Natural killer cell (primary cell): ENCODE data around the gene MALRD1. TPM values are rescaled to one million over a fixed set of nuclear protein-coding genes. Genes with fewer than 3 reads are reported as not detected.

ENCODE experiments used
- ATAC-seq, 3 donors: fragments of 150-1000 bp in 2 of 3; fragments of 200-7000 bp in 1 of 3; cut with Tn5 transposase; 1 replicate in 1 of 3; 2 replicates in 2 of 3; pipeline ENCODE4 v1.10.0; 2021; ENCODE audit warnings: mild to moderate bottlenecking in 2 of 3, moderate library complexity in 2 of 3
- DNase-seq, 2 donors: peaks; one replicate each; pipeline versions ENCODE4 v3.0.0 to v3.0.0-alpha.2; 2013 to 2021; ENCODE audit warnings: mixed read lengths in 1 of 2
- H3K27ac ChIP-seq: one replicate; pipeline ENCODE4 v1.5.1; 2013; ENCODE audit warnings: mild to moderate bottlenecking, low read length
- H3K27me3 ChIP-seq: one replicate; pipeline ENCODE4 v1.6.1; 2013; ENCODE audit warnings: low read length; ENCODE audit not compliant: control insufficient read depth, insufficient read depth
- H3K36me3 ChIP-seq: one replicate; pipeline ENCODE4 v1.6.1; 2013; ENCODE audit warnings: low read length; ENCODE audit not compliant: control insufficient read depth, insufficient read depth
- H3K4me1 ChIP-seq: one replicate; pipeline ENCODE4 v1.6.1; 2013; ENCODE audit warnings: low read length; ENCODE audit not compliant: control insufficient read depth, insufficient read depth
- H3K4me3 ChIP-seq: one replicate; pipeline ENCODE4 v1.5.1; 2013; ENCODE audit warnings: low read length
- H3K9me3 ChIP-seq: one replicate; pipeline ENCODE4 v1.6.1; 2013; ENCODE audit warnings: low read length; ENCODE audit not compliant: control insufficient read depth, insufficient read depth
- H3K27ac Mint-ChIP-seq, 2 donors: one replicate each; pipeline ENCODE4 v1.8.0; 2022; ENCODE audit warnings: mild to moderate bottlenecking in 2 of 2, mixed read lengths in 2 of 2, moderate library complexity in 1 of 2
- H3K27me3 Mint-ChIP-seq, 2 donors: one replicate each; pipeline ENCODE4 v1.8.0; 2022; ENCODE audit warnings: low read depth in 2 of 2, mixed read lengths in 2 of 2
- H3K36me3 Mint-ChIP-seq: one replicate; pipeline ENCODE4 v1.8.0; 2022; ENCODE audit warnings: mixed read lengths
- H3K4me1 Mint-ChIP-seq, 2 donors: one replicate each; pipeline ENCODE4 v1.8.0; 2022; ENCODE audit warnings: mixed read lengths in 2 of 2
- H3K4me3 Mint-ChIP-seq: one replicate; pipeline ENCODE4 v1.8.0; 2022; ENCODE audit warnings: mild to moderate bottlenecking, moderate library complexity, mixed read lengths
- H3K9me3 Mint-ChIP-seq, 2 donors: one replicate each; pipeline ENCODE4 v1.8.0; 2022; ENCODE audit warnings: mixed read lengths in 2 of 2
- WGBS: methylation state at CpG from one replicate; pipeline ENCODE4 v1.1.7; 2013; ENCODE audit warnings: missing lambda C conversion rate; ENCODE audit not compliant: insufficient coverage; 5-methylcytosine and 5-hydroxymethylcytosine counted together
- intact Hi-C: fragments of 100-400 bp; cut with micrococcal nuclease; formaldehyde crosslinking; loops from one replicate; pipeline ENCODE4 v1.14.2; 2022
- total RNA-seq, 4 donors: library from RNA; stranded (reverse); fragments of 120-200 nt in 1 of 4; gene quantifications; one replicate each; pipeline versions ENCODE4 v1.2.3 to v1.2.4, GENCODE V29; 2013 to 2022
- TF ChIP-seq, protein P1 (sequence below): fragments of 200-600 bp; IDR thresholded peaks from one replicate; pipeline ENCODE4 v1.8.0; 2022; ENCODE audit warnings: antibody characterized with exemption

The MALRD1 gene
- total RNA-seq, 3 donors from 2014 or later (not counting 1 experiment from before 2014, with no cell fraction given), result not detected

GRCh38 chr10:19031763-19032162 lies 16.8 kb upstream of the MALRD1 start:
- no peaks in the 10 kb centered on the region for H3K4me1 ChIP-seq
- H3K27me3 ChIP-seq, result no peaks in the 10 kb centered on the region
- H3K4me1 Mint-ChIP-seq, result no peaks in the 10 kb centered on the region
- no peak overlapping the region for H3K4me3 ChIP-seq
- H3K27ac Mint-ChIP-seq, result no peak overlapping the region
- H3K36me3 ChIP-seq, result no peaks in the 10 kb centered on the region
- H3K9me3 Mint-ChIP-seq, result peaks cover 0 to 2% of the 10 kb centered on the region in 2 donors
- ATAC-seq (no peak), DNase-seq (no peak)
- 74% methylated on average over 2 of the region's 2 CpGs for WGBS
- H3K27me3 Mint-ChIP-seq, result no peaks in the 10 kb centered on the region
- TF ChIP-seq, protein P1, sequence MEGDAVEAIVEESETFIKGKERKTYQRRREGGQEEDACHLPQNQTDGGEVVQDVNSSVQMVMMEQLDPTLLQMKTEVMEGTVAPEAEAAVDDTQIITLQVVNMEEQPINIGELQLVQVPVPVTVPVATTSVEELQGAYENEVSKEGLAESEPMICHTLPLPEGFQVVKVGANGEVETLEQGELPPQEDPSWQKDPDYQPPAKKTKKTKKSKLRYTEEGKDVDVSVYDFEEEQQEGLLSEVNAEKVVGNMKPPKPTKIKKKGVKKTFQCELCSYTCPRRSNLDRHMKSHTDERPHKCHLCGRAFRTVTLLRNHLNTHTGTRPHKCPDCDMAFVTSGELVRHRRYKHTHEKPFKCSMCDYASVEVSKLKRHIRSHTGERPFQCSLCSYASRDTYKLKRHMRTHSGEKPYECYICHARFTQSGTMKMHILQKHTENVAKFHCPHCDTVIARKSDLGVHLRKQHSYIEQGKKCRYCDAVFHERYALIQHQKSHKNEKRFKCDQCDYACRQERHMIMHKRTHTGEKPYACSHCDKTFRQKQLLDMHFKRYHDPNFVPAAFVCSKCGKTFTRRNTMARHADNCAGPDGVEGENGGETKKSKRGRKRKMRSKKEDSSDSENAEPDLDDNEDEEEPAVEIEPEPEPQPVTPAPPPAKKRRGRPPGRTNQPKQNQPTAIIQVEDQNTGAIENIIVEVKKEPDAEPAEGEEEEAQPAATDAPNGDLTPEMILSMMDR, result no peak
- no peak overlapping the region for H3K27ac ChIP-seq
- intact Hi-C loops, result no loop called here
- H3K36me3 Mint-ChIP-seq, result no peaks in the 10 kb centered on the region
- no peaks in the 10 kb centered on the region for H3K9me3 ChIP-seq
- H3K4me3 Mint-ChIP-seq, result no peak overlapping the region

DNA sequence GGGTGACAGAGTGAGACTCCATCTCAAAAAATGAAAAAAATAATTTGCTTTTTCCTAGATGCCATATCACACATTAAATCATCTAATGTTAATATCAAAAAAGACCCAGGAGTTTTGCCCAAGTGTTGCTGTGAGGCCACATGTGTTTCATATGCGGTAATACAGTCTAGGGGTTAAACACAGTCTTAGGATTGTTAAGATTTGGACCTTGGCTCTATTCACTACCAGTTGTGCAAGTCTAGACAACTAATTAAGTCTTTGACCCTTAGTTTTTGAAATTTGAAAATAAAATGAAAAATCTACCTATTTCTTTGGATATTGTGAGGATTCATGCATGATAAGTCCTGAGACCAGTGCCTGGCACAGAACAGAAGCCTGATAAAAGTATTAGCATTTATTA lies 14.9 kb upstream of the MALRD1 start:
- H3K9me3 ChIP-seq, result no peaks in the 10 kb centered on the region
- no peaks in the 10 kb centered on the region for H3K4me1 ChIP-seq
- ATAC-seq (no peak), DNase-seq (no peak)
- H3K27me3 Mint-ChIP-seq, result no peaks in the 10 kb centered on the region
- WGBS, result 91% methylated on average over 1 of the region's 1 CpG
- no peaks in the 10 kb centered on the region for H3K4me1 Mint-ChIP-seq
- no peak overlapping the region for H3K4me3 ChIP-seq
- H3K36me3 ChIP-seq, result no peaks in the 10 kb centered on the region
- intact Hi-C loops, result no loop called here
- H3K9me3 Mint-ChIP-seq, result peaks cover 2% of the 10 kb centered on the region in 2 donors
- H3K27ac ChIP-seq, result no peak overlapping the region
- H3K27me3 ChIP-seq, result no peaks in the 10 kb centered on the region
- no peaks in the 10 kb centered on the region for H3K36me3 Mint-ChIP-seq
- H3K4me3 Mint-ChIP-seq, result no peak overlapping the region
- no peak overlapping the region for H3K27ac Mint-ChIP-seq
- TF ChIP-seq, protein P1, result no peak

GRCh38 chr10:19041171-19041570 lies 7.4 kb upstream of the MALRD1 start:
- no peaks in the 10 kb centered on the region for H3K27me3 ChIP-seq
- no peaks in the 10 kb centered on the region for H3K4me1 ChIP-seq
- no peaks in the 10 kb centered on the region for H3K36me3 ChIP-seq
- no peaks in the 10 kb centered on the region for H3K9me3 ChIP-seq
- no peak overlapping the region for H3K27ac ChIP-seq
- no peak overlapping the region for H3K27ac Mint-ChIP-seq
- H3K4me3 ChIP-seq, result no peak overlapping the region
- TF ChIP-seq, protein P1, result no peak
- no peak for DNase-seq
- H3K9me3 Mint-ChIP-seq, result peaks cover 7 to 16% of the 10 kb centered on the region in 2 donors
- intact Hi-C loops, result no loop called here
- WGBS, result 100% methylated on average over 2 of the region's 3 CpGs
- ATAC-seq, result no peak
- H3K4me1 Mint-ChIP-seq, result no peaks in the 10 kb centered on the region
- H3K36me3 Mint-ChIP-seq, result no peaks in the 10 kb centered on the region
- H3K4me3 Mint-ChIP-seq, result no peak overlapping the region
- no peaks in the 10 kb centered on the region for H3K27me3 Mint-ChIP-seq

DNA sequence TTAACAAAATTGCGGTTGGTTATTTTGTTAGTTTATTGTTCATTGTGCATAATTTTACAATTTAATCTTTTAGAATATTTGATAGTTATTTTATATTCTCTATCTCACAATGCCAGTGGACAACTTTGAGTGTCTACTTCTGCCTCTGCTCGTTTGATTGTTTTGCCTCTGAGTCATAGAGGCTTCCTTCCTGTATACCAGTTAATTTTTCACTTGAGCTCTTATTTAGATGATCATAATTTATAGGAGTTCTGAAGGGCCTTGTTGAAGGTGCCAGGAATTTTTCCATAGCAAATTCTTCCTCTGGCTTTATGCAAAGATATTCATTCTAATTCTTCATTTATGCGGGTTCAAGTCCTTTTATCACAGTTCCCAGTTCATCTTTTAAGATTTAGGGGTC lies 5.2 kb upstream of the MALRD1 start:
- no peaks in the 10 kb centered on the region for H3K4me1 Mint-ChIP-seq
- no peaks in the 10 kb centered on the region for H3K36me3 Mint-ChIP-seq
- no peaks in the 10 kb centered on the region for H3K27me3 Mint-ChIP-seq
- WGBS, result no CpG with 5 or more reads among the region's 3 CpGs
- H3K27me3 ChIP-seq, result no peaks in the 10 kb centered on the region
- H3K9me3 Mint-ChIP-seq, result peaks cover 13 to 23% of the 10 kb centered on the region in 2 donors
- intact Hi-C loops, result no loop called here
- no peaks in the 10 kb centered on the region for H3K4me1 ChIP-seq
- H3K36me3 ChIP-seq, result no peaks in the 10 kb centered on the region
- H3K27ac ChIP-seq, result no peak overlapping the region
- TF ChIP-seq, protein P1, result no peak
- no peaks in the 10 kb centered on the region for H3K9me3 ChIP-seq
- H3K4me3 Mint-ChIP-seq, result no peak overlapping the region
- H3K27ac Mint-ChIP-seq, result no peak overlapping the region
- DNase-seq (no peak), ATAC-seq (no peak)
- H3K4me3 ChIP-seq, result no peak overlapping the region
